Nephron (organoid): ENCODE results near the gene MESD.
A peak's percentile ranks its signal among the peaks of the same experiment; 100 is the strongest.

Experiments used
- H3K27ac Mint-ChIP-seq, 3 experiments: 2 replicates each; pipeline ENCODE4 v1.8.0; 2020; ENCODE audit warnings: mixed read lengths in 3 of 3, mild to moderate bottlenecking in 2 of 3, moderate library complexity in 1 of 3
- H3K27me3 Mint-ChIP-seq: 2 replicates; pipeline ENCODE4 v1.8.0; 2021; ENCODE audit warnings: low read depth, mild to moderate bottlenecking, moderate library complexity, mixed read lengths
- H3K36me3 Mint-ChIP-seq: 2 replicates; pipeline ENCODE4 v1.8.0; 2020; ENCODE audit warnings: low read depth, mixed read lengths
- H3K4me1 Mint-ChIP-seq: 2 replicates; pipeline ENCODE4 v1.8.0; 2020; ENCODE audit warnings: mixed read lengths
- H3K4me3 Mint-ChIP-seq, 3 experiments: 2 replicates each; pipeline ENCODE4 v1.8.0; 2020; ENCODE audit warnings: mild to moderate bottlenecking in 3 of 3, mixed read lengths in 3 of 3, moderate library complexity in 2 of 3
- H3K9me3 Mint-ChIP-seq: 2 replicates; pipeline ENCODE4 v1.8.0; 2020; ENCODE audit warnings: mixed read lengths
- TF ChIP-seq, protein P1 (sequence below), 3 experiments: fragments of 200-600 bp; sonication (generic); IDR thresholded peaks; one replicate each; pipeline ENCODE4 v1.5.0; 2021; ENCODE audit warnings: antibody characterized with exemption in 3 of 3; ENCODE audit not compliant: unreplicated experiment in 3 of 3

The MESD gene

DNA sequence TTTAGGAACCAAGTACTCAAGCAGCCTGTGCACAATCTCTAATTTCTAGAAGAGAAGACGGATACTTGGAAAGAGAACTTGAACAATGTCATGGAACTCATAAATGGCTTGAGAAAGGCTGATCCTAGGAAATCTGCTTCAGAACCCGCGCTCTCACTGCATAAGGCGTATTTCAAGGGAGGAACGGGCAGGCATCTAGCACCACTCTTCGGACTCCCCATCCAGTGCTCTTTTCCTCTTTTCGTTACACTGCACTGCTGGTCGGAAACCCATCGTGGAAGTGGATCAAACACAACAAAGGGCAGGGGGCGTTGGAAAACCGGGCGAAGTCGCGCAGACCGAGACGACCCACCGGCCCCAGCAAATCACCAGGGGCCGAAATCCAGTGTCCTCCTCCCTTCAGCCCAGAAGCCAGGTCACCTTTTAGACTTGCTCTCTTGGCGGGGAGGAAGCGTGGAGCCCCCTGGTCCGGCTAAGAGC is 10.6 kb upstream of the MESD start:
- Mint-ChIP-seq H3K4me3 (peak overlapping the region; percentile 94 to 97 (median 94)), H3K4me1 (peaks cover 20% of the 10 kb centered on the region), H3K27ac (peak overlapping the region; percentile 90 to 99 (median 95)), H3K36me3 (peaks cover 20% of the 10 kb centered on the region), H3K27me3 (peaks cover 4% of the 10 kb centered on the region), H3K9me3 (no peaks in the 10 kb centered on the region)
- TF ChIP-seq, protein P1, sequence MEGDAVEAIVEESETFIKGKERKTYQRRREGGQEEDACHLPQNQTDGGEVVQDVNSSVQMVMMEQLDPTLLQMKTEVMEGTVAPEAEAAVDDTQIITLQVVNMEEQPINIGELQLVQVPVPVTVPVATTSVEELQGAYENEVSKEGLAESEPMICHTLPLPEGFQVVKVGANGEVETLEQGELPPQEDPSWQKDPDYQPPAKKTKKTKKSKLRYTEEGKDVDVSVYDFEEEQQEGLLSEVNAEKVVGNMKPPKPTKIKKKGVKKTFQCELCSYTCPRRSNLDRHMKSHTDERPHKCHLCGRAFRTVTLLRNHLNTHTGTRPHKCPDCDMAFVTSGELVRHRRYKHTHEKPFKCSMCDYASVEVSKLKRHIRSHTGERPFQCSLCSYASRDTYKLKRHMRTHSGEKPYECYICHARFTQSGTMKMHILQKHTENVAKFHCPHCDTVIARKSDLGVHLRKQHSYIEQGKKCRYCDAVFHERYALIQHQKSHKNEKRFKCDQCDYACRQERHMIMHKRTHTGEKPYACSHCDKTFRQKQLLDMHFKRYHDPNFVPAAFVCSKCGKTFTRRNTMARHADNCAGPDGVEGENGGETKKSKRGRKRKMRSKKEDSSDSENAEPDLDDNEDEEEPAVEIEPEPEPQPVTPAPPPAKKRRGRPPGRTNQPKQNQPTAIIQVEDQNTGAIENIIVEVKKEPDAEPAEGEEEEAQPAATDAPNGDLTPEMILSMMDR (IDR thresholded peaks at IDR 0.05; ENCODE audit: unreplicated experiment in 3 of 3) = no peak

DNA sequence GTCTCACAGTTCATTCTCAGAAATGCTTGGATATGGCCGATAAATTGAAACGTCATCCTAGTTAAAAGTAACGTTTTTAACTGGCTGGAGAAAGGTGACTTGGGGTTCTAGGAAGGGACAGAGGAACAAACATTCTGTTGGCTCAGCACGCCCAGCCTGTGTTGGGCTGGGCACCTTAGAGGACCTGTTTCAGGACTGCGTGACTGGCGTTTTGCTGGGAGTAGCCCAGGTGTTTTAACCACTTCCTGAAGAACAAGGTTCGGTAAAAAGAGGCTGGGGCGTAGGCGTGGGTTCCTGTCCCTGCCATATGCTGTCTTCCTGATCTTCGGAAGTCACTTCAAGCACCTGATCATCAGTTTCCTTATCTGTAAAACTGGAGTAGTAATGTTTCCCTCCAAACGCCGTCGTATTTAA is 10.0 kb upstream of the MESD start:
- Mint-ChIP-seq H3K27ac (peak overlapping the region; percentile 90 to 99 (median 95)), H3K4me1 (peaks cover 18% of the 10 kb centered on the region), H3K4me3 (peak overlapping the region; percentile 94 to 97 (median 94)), H3K27me3 (peaks cover 4% of the 10 kb centered on the region), H3K9me3 (no peaks in the 10 kb centered on the region), H3K36me3 (peaks cover 18% of the 10 kb centered on the region)
- TF ChIP-seq, protein P1 (IDR thresholded peaks at IDR 0.05; ENCODE audit: unreplicated experiment in 3 of 3) = no peak

DNA sequence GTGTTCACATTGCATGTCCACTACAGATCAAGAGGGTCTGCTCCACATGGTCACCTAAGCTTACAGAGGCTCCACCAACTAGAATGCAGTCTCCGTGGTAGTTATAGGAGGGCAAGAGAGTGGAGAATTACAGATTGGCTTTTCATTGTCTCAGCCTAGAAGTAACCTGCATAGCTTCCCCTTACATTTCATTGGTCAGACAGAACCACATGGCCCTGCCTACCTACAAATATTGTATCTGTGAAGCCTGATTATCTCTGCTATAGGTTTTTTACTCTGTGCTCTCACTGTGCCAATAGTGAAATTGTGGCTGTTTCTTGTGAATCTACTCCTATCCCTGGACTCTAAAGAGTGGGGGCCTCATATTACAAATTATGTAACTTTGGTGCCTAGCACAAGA is 8.6 kb upstream of the MESD start:
- H3K27me3 Mint-ChIP-seq = peaks cover 4% of the 10 kb centered on the region
- peak overlapping the region; percentile 15 to 19 (median 15) for H3K27ac Mint-ChIP-seq
- H3K4me1 Mint-ChIP-seq = peaks cover 6% of the 10 kb centered on the region
- H3K9me3 Mint-ChIP-seq = no peaks in the 10 kb centered on the region
- TF ChIP-seq, protein P1 (IDR thresholded peaks at IDR 0.05; ENCODE audit: unreplicated experiment in 3 of 3) = no peak
- peak overlapping the region; percentile 56 to 72 (median 64) for H3K4me3 Mint-ChIP-seq
- peaks cover 4% of the 10 kb centered on the region for H3K36me3 Mint-ChIP-seq

DNA sequence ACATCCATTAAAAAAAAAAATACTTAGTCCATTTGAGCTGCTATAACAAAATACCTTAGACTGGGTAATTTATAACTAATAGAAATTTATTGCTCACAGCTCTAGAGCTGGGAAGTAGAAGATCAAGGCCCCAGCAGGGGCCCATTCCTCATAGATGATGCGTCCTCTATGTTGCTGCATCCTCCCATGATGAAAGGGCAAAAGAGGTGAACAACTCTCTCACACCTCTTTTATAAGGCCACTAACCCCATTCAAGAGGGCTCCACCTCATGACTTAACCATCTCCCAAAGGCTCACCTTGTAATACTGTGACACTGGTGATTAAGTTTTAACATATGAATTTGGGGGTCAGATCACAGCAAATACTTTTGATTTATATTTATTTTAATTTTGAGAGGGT is 8.1 kb upstream of the MESD start:
- TF ChIP-seq, protein P1 (IDR thresholded peaks at IDR 0.05; ENCODE audit: unreplicated experiment in 3 of 3) = no peak
- H3K27me3 Mint-ChIP-seq = peaks cover 4% of the 10 kb centered on the region
- no peak overlapping the region for H3K27ac Mint-ChIP-seq
- peaks cover 6% of the 10 kb centered on the region for H3K4me1 Mint-ChIP-seq
- H3K4me3 Mint-ChIP-seq = no peak overlapping the region
- peaks cover 4% of the 10 kb centered on the region for H3K36me3 Mint-ChIP-seq
- no peaks in the 10 kb centered on the region for H3K9me3 Mint-ChIP-seq

DNA sequence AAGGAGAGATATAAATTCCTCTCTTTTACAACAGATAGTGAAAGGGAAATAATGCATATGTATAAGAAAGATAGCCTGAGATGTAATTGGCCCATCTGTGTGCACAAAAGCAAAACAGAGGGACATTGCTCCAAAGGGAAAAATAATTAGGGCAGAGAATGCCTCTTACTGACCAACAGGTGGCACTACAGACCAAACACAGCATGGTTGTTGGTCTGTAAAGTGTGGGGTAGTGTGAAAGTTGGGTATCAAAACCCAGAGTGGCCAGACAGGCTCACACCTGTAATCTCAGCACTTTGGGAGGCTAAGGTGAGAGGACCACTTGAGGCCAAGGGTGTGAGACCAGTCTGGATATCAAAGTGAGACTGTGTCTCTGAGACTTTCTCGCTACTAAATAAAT is 6.6 kb upstream of the MESD start:
- H3K36me3 Mint-ChIP-seq = peaks cover 4% of the 10 kb centered on the region
- peak overlapping the region in 1 of 3 experiments; percentile 29 for H3K4me3 Mint-ChIP-seq

DNA sequence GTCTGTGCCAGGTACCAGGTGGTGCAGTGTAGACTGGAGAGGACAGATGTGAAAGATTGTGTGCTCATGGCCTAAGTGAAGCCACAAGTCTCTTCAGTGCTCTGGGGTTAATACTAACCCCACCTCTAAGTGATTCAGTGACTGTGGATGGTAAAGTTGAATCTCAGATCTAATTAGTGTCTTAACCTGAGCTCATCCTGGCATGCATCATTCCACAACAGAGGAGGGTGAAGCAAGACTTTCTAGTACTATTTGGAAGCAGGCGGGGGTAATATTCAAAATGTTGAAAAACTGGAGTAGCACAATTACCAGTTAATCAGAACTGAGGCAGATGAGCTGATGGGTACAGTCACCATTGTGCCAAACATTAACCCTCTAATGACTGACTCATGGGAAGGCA is 2.8 kb upstream of the MESD start:
- Mint-ChIP-seq H3K36me3 (peaks cover 4% of the 10 kb centered on the region), H3K4me3 (no peak overlapping the region), H3K27ac (no peak overlapping the region), H3K4me1 (peaks cover 24% of the 10 kb centered on the region), H3K27me3 (peaks cover 4% of the 10 kb centered on the region), H3K9me3 (no peaks in the 10 kb centered on the region)
- TF ChIP-seq, protein P1 (IDR thresholded peaks at IDR 0.05; ENCODE audit: unreplicated experiment in 3 of 3) = no peak

More for the DNA sequence above, 6.6 kb upstream of the MESD start:
- TF ChIP-seq, protein P1 (IDR thresholded peaks at IDR 0.05; ENCODE audit: unreplicated experiment in 3 of 3) = peak in 2 of 3 experiments; percentile 18 to 19
- Mint-ChIP-seq H3K27me3 (peaks cover 4% of the 10 kb centered on the region), H3K27ac (peak overlapping the region in 1 of 3 experiments; percentile 81), H3K9me3 (no peaks in the 10 kb centered on the region), H3K4me1 (peaks cover 16% of the 10 kb centered on the region)
